NB4 (cell line): ENCODE data around the gene ZNF691.

Source experiments
- DNase-seq: peaks from one replicate; pipeline ENCODE4 v3.0.0; 2010; ENCODE audit warnings: low read depth
- H3K4me3 ChIP-seq: one replicate; pipeline ENCODE4 v1.5.1; 2011; ENCODE audit warnings: mild to moderate bottlenecking, low read depth, low read length, moderate library complexity
- CTCF ChIP-seq: IDR thresholded peaks from one replicate; pipeline ENCODE4 v1.5.1; 2012; ENCODE audit warnings: low read depth, low read length
- MAX ChIP-seq: IDR thresholded peaks from 2 replicates; pipeline ENCODE4 v1.6.1; 2011; ENCODE audit warnings: low read depth, low read length
- MYC ChIP-seq: IDR thresholded peaks from 2 replicates; pipeline ENCODE4 v1.6.1; 2011; ENCODE audit warnings: low read depth, low read length
- POLR2A ChIP-seq: IDR thresholded peaks from 2 replicates; pipeline ENCODE4 v1.6.1; 2011; ENCODE audit warnings: mild to moderate bottlenecking; ENCODE audit not compliant: insufficient read length; ENCODE audit errors: extremely low read depth

Gene ZNF691

GRCh38 chr1:42846257-42847110, at the start of gene ZNF691:
Gene ZNF691, plus strand, starts transcription at chr1:42846613. Its CDS starts 3,046 bp downstream, at chr1:42849659.
- TF ChIP-seq POLR2A (peak; percentile 68), MAX (no peak; the same call in 1 of the 2 replicates), CTCF (peak; percentile 9), MYC (peak; percentile 59)
- DNase-seq = peak; percentile 97
- peak within 1 kb of the TSS; percentile 87 for H3K4me3 ChIP-seq

- H3K4me3 ChIP-seq = no peak overlapping the region
- TF ChIP-seq POLR2A (no peak), CTCF (no peak), MYC (no peak), MAX (no peak)
- no peak for DNase-seq
Observed at GRCh38 chr1:42797414-42797813, 49.0 kb upstream of the ZNF691 start.

- DNase-seq = no peak
- H3K4me3 ChIP-seq = no peak overlapping the region
- no peak for TF ChIP-seq CTCF
Observed at GRCh38 chr1:42797979-42798378, 48.4 kb upstream of the ZNF691 start.

- TF ChIP-seq CTCF (no peak), POLR2A (no peak), MYC (no peak)
- no peak for DNase-seq
Observed at GRCh38 chr1:42801832-42802473, 44.5 kb upstream of the ZNF691 start.

GRCh38 chr1:42806171-42806570, 40.2 kb upstream of the ZNF691 start:
- no peak overlapping the region for H3K4me3 ChIP-seq
- no peak for TF ChIP-seq MAX
- TF ChIP-seq MYC = no peak
- TF ChIP-seq CTCF = no peak
- no peak for TF ChIP-seq POLR2A
- DNase-seq = no peak

More at GRCh38 chr1:42801832-42802473, 44.5 kb upstream of the ZNF691 start:
- H3K4me3 ChIP-seq = no peak overlapping the region

GRCh38 chr1:42806593-42806992, 39.8 kb upstream of the ZNF691 start:
- TF ChIP-seq CTCF = no peak
- TF ChIP-seq MAX = no peak
- no peak for TF ChIP-seq MYC
- no peak for TF ChIP-seq POLR2A
- H3K4me3 ChIP-seq = no peak overlapping the region
- no peak for DNase-seq
